LNCaP clone FGC (cell line): ENCODE data around the gene CDC34.

ENCODE experiments used
- DNase-seq: peaks from one replicate; pipeline ENCODE4 v3.0.0-alpha.2; 2011; ENCODE audit warnings: low read depth
- H3K4me3 ChIP-seq: 2 replicates; pipeline ENCODE4 v1.5.1; 2011; ENCODE audit warnings: mild to moderate bottlenecking, low read depth, low read length, control low read depth
- CTCF ChIP-seq: IDR thresholded peaks from 2 replicates; pipeline ENCODE4 v1.5.1; 2012; ENCODE audit warnings: mild to moderate bottlenecking; ENCODE audit not compliant: control insufficient read depth, insufficient read depth; ENCODE audit errors: extremely low read depth

CDC34 gene

GRCh38 chr19:513368-514165 lies 18.0 kb upstream of the CDC34 start:
- no peak for TF ChIP-seq CTCF
- no peak for DNase-seq
- no peak overlapping the region for H3K4me3 ChIP-seq

- DNase-seq: no peak
- H3K4me3 ChIP-seq: no peak overlapping the region
- TF ChIP-seq CTCF: no peak
Measured at GRCh38 chr19:514166-514663, 17.3 kb upstream of the CDC34 start.

GRCh38 chr19:517721-518597 lies 13.6 kb upstream of the CDC34 start:
- DNase-seq: no peak
- no peak for TF ChIP-seq CTCF
- no peak overlapping the region for H3K4me3 ChIP-seq

- no peak for DNase-seq
- no peak overlapping the region for H3K4me3 ChIP-seq
- TF ChIP-seq CTCF: no peak
Measured at GRCh38 chr19:518598-519231, 12.8 kb upstream of the CDC34 start.

GRCh38 chr19:519449-519865 lies 12.1 kb upstream of the CDC34 start:
- DNase-seq: no peak
- no peak overlapping the region for H3K4me3 ChIP-seq
- TF ChIP-seq CTCF: no peak

GRCh38 chr19:522726-523125 lies 8.8 kb upstream of the CDC34 start:
- no peak for TF ChIP-seq CTCF

More at GRCh38 chr19:522726-523125, 8.8 kb upstream of the CDC34 start:
- no peak overlapping the region for H3K4me3 ChIP-seq
- no peak for DNase-seq
